WTC11 (cell line): ENCODE data around the gene PRRG2. TPM values are rescaled to one million over a fixed set of nuclear protein-coding genes. Genes with fewer than 3 reads are reported as not detected.

Source experiments
- ATAC-seq: fragments of 200-7000 bp; cut with Tn5 transposase; 2 replicates; pipeline ENCODE4 v1.10.0; 2021; ENCODE audit warnings: mild to moderate bottlenecking, moderate library complexity
- CTCF ChIA-PET: fragments of 300-600 bp; sonication (Branson Sonifier 250); formaldehyde crosslinking; loops from one replicate; lab custom pipeline; 2021; ENCODE audit warnings: antibody characterized with exemption; lab: Charles Lee
- POLR2A ChIA-PET: fragments of 350-600 bp; sonication (Branson Sonifier 250); formaldehyde crosslinking; loops from one replicate; lab custom pipeline; 2021; ENCODE audit warnings: antibody characterized with exemption; lab: Charles Lee
- DNase-seq: peaks from one replicate; pipeline ENCODE4 v3.0.0; 2021; ENCODE audit warnings: low spot score
- H3K27ac Mint-ChIP-seq: 2 replicates; pipeline ENCODE4 v1.8.0; 2021; ENCODE audit warnings: mixed read lengths
- H3K27me3 Mint-ChIP-seq: 2 replicates; pipeline ENCODE4 v1.8.0; 2021; ENCODE audit warnings: low read depth, mild to moderate bottlenecking, moderate library complexity, mixed read lengths
- H3K36me3 Mint-ChIP-seq: 2 replicates; pipeline ENCODE4 v1.8.0; 2021; ENCODE audit warnings: mixed read lengths
- H3K4me1 Mint-ChIP-seq: 2 replicates; pipeline ENCODE4 v1.8.0; 2022; ENCODE audit warnings: mixed read lengths
- H3K4me3 Mint-ChIP-seq: 2 replicates; pipeline ENCODE4 v1.8.0; 2021; ENCODE audit warnings: mild to moderate bottlenecking, moderate library complexity, mixed read lengths
- H3K9me3 Mint-ChIP-seq: 2 replicates; pipeline ENCODE4 v1.8.0; 2021; ENCODE audit warnings: mixed read lengths
- EMX1 ChIP-seq: fragments of 250-450 bp; sonication (Bioruptor Pico); IDR thresholded peaks from 2 replicates; pipeline ENCODE4 v1.8.0; 2021; ENCODE audit warnings: mild to moderate bottlenecking
- JUN ChIP-seq: sonication (generic); formaldehyde crosslinking; IDR thresholded peaks from 2 replicates; pipeline ENCODE4 v1.8.0; 2023; ENCODE audit warnings: mild to moderate bottlenecking, missing genetic modification reagents
- NFATC4 ChIP-seq: fragments of 250-450 bp; sonication (Bioruptor Pico); IDR thresholded peaks from 2 replicates; pipeline ENCODE4 v1.9.0; 2021; ENCODE audit warnings: mild to moderate bottlenecking
- NR2C2 ChIP-seq: sonication (generic); formaldehyde crosslinking; IDR thresholded peaks from 2 replicates; pipeline ENCODE4 v1.8.0; 2022; ENCODE audit warnings: mild to moderate bottlenecking, missing genetic modification reagents
- RELA ChIP-seq: sonication (generic); formaldehyde crosslinking; IDR thresholded peaks from 2 replicates; pipeline ENCODE4 v1.8.1; 2022; ENCODE audit warnings: missing genetic modification reagents, mild to moderate bottlenecking, borderline replicate concordance
- ZNF263 ChIP-seq: sonication (generic); formaldehyde crosslinking; IDR thresholded peaks from 2 replicates; pipeline ENCODE4 v1.8.1; 2022; ENCODE audit warnings: low read depth, mild to moderate bottlenecking, moderate library complexity, missing genetic modification reagents
- ZNF423 ChIP-seq: fragments of 250-450 bp; sonication (Bioruptor Pico); IDR thresholded peaks from 2 replicates; pipeline ENCODE4 v2.1.2; 2022; ENCODE audit warnings: mild to moderate bottlenecking, moderate library complexity
- ZNF532 ChIP-seq: fragments of 250-450 bp; sonication (Bioruptor Pico); IDR thresholded peaks from 2 replicates; pipeline ENCODE4 v1.9.0; 2021; ENCODE audit warnings: mild to moderate bottlenecking, borderline replicate concordance
- total RNA-seq: library from RNA; stranded (reverse); gene quantifications from 3 replicates; pipeline ENCODE4 v1.2.3, GENCODE V29; 2021
- TF ChIP-seq, protein P1 (sequence below): sonication (generic); formaldehyde crosslinking; IDR thresholded peaks from 2 replicates; pipeline ENCODE4 v1.8.0; 2023; ENCODE audit warnings: missing genetic modification reagents
- TF ChIP-seq, protein P2 (sequence below): sonication (generic); formaldehyde crosslinking; IDR thresholded peaks from 2 replicates; pipeline ENCODE4 v1.8.1; 2023; ENCODE audit warnings: mild to moderate bottlenecking, missing genetic modification reagents

PRRG2 gene
- total RNA-seq, 1 experiment from 2014 or later, result 5.9 TPM

GRCh38 chr19:49637821-49638738 lies 57.0 kb downstream of the PRRG2 start:
- H3K4me1 Mint-ChIP-seq, result peaks cover 50% of the 10 kb centered on the region
- TF ChIP-seq NR2C2 (CRISPR knock-in tag) (no peak), ZNF263 (CRISPR knock-in tag) (peak; percentile 80), RELA (CRISPR knock-in tag) (no peak), ZNF423 (no peak)
- TF ChIP-seq, all 79 proteins: peak for 1
- DNase-seq (peak; percentile 67), ATAC-seq (no peak)
- H3K27ac Mint-ChIP-seq, result no peak overlapping the region
- CTCF ChIA-PET, result interaction anchor here (0.6 to 1.4 kb wide), 6 partner anchors 27 to 131 kb away, joined by 3 to 5 read pairs (median 4); no protein-coding TSS in a partner anchor
- H3K4me3 Mint-ChIP-seq, result peak overlapping the region; percentile 75
- no peaks in the 10 kb centered on the region for H3K9me3 Mint-ChIP-seq
- H3K27me3 Mint-ChIP-seq, result peaks cover 36% of the 10 kb centered on the region
- no peaks in the 10 kb centered on the region for H3K36me3 Mint-ChIP-seq
- POLR2A ChIA-PET, result interaction anchor here (0.6 to 1.4 kb wide), 3 partner anchors 37 to 45 kb away, joined by 3 to 5 read pairs (median 3); partner anchors contain the start of gene PRMT1

DNA sequence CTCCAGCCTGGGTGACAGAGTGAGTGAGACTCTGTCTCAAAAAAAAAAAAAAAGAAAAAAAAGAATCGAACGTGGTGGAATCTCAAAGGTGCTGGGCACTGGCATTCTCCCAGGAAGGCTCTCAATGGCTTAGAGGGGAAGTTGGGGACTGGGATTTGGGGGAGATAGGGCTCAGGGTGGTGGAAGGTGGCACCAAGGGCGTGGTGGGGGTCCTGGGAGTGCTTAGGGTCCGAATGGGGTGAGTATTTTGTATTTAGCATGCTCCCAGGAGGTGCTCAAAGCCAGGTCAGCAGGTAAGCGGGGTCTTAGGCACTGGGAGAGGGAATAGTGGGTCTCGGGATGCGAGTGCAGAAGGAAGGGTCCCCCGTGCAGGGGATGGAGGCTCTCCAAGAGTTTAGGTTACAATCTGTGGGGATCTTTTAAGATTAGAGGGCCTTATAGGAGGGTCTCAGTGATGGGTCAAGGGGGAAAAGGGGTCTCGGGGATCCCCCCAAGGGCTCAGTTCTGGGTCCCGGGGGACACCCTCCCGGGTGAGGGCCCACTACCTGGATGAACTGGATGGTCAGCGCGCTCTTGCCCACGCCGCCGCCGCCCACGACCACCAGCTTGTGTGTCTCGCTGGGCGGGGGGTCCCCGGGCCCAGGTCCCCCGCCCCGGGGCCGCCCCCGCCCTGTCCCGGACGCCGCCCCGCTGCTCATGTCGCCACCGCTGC lies 58.4 kb downstream of the PRRG2 start:
- Mint-ChIP-seq H3K9me3 (no peaks in the 10 kb centered on the region), H3K27me3 (peaks cover 36% of the 10 kb centered on the region), H3K4me3 (peak overlapping the region; percentile 99), H3K27ac (no peak overlapping the region; the same call in 1 of the 2 replicates), H3K4me1 (peaks cover 65% of the 10 kb centered on the region)
- CTCF ChIA-PET, result interaction anchor here (0.8 to 4.7 kb wide), 19 partner anchors 8 to 174 kb away, joined by 3 to 108 read pairs (median 5); partner anchors contain the start of genes CPT1C, FUZ, PRMT1 and RCN3
- POLR2A ChIA-PET, result interaction anchor here (0.6 to 2.1 kb wide), 15 partner anchors 9 to 174 kb away, joined by 3 to 30 read pairs (median 4); partner anchors contain the start of genes AP2A1, FUZ, PRMT1 and PRR12
- DNase-seq (no peak), ATAC-seq (no peak)
- TF ChIP-seq EMX1 (CRISPR knock-in tag) (no peak), ZNF532 (CRISPR knock-in tag) (no peak), NR2C2 (CRISPR knock-in tag) (no peak), JUN (CRISPR knock-in tag) (no peak), NFATC4 (no peak)
- TF ChIP-seq, protein P1, sequence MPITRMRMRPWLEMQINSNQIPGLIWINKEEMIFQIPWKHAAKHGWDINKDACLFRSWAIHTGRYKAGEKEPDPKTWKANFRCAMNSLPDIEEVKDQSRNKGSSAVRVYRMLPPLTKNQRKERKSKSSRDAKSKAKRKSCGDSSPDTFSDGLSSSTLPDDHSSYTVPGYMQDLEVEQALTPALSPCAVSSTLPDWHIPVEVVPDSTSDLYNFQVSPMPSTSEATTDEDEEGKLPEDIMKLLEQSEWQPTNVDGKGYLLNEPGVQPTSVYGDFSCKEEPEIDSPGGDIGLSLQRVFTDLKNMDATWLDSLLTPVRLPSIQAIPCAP (CRISPR knock-in tag), result no peak
- TF ChIP-seq, protein P2, sequence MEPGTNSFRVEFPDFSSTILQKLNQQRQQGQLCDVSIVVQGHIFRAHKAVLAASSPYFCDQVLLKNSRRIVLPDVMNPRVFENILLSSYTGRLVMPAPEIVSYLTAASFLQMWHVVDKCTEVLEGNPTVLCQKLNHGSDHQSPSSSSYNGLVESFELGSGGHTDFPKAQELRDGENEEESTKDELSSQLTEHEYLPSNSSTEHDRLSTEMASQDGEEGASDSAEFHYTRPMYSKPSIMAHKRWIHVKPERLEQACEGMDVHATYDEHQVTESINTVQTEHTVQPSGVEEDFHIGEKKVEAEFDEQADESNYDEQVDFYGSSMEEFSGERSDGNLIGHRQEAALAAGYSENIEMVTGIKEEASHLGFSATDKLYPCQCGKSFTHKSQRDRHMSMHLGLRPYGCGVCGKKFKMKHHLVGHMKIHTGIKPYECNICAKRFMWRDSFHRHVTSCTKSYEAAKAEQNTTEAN (CRISPR knock-in tag), result no peak
- TF ChIP-seq, all 79 proteins: peak for 0
- H3K36me3 Mint-ChIP-seq, result no peaks in the 10 kb centered on the region; the same call in 1 of the 2 replicates
